Psoas muscle (tissue), 8 donors: ENCODE data around the gene WIPF2. TPM values are rescaled to one million over a fixed set of nuclear protein-coding genes. Genes with fewer than 3 reads are reported as not detected.
A peak's percentile ranks its signal among the peaks of the same experiment; 100 is the strongest.

Source experiments
- ATAC-seq, 4 donors: fragments of 200-7000 bp; cut with Tn5 transposase; one replicate each; pipeline ENCODE4 v1.9.1; 2020; ENCODE audit warnings: moderate library complexity in 3 of 4, mild to moderate bottlenecking in 2 of 4
- DNase-seq, 2 donors: peaks; one replicate each; pipeline ENCODE4 v3.0.0-alpha.2; 2020
- H3K27ac ChIP-seq: fragments of 200-600 bp; one replicate; pipeline ENCODE4 v1.8.0; 2022
- H3K27me3 ChIP-seq, 3 donors: fragments of 200-600 bp in 1 of 3; one replicate each; pipeline versions ENCODE4 v1.6.1 to v1.8.0; 2013 to 2022; ENCODE audit warnings: low read length in 2 of 3, mild to moderate bottlenecking in 2 of 3, moderate library complexity in 1 of 3; ENCODE audit not compliant: insufficient read depth in 3 of 3
- H3K36me3 ChIP-seq, 2 donors: fragments of 200-600 bp in 1 of 2; one replicate each; pipeline versions ENCODE4 v1.6.1 to v1.8.0; 2013 to 2022; ENCODE audit warnings: low read depth in 1 of 2, mild to moderate bottlenecking in 1 of 2, moderate library complexity in 1 of 2; ENCODE audit not compliant: insufficient read depth in 1 of 2
- H3K4me1 ChIP-seq: fragments of 200-600 bp; one replicate; pipeline ENCODE4 v1.8.0; 2022
- H3K4me3 ChIP-seq: fragments of 200-600 bp; one replicate; pipeline ENCODE4 v1.8.0; 2022; ENCODE audit warnings: mild to moderate bottlenecking
- H3K9me3 ChIP-seq: fragments of 200-600 bp; one replicate; pipeline ENCODE4 v1.8.0; 2022
- WGBS, 3 donors: extraction: QIAGEN DNeasy Blood & Tissue Kit; methylation state at CpG; one replicate each; pipeline versions ENCODE4 v1.1.6 to v1.1.7; 2013; 5-methylcytosine and 5-hydroxymethylcytosine counted together
- intact Hi-C, 2 donors: fragments of 100-400 bp; cut with DNase I; formaldehyde crosslinking; loops; one replicate each; pipeline versions ENCODE4 v1.11.0 to v1.14.2; 2022
- long read RNA-seq, 2 donors: library from polyadenylated mRNA; unstranded; transcript quantifications; one replicate each; pipeline ENCODE4 v2.0.0, GENCODE V29; 2021
- polyA plus RNA-seq, 3 donors: library from polyadenylated mRNA; stranded (reverse); fragments of 200-250 nt; gene quantifications; one replicate each; pipeline ENCODE4 v1.2.3, GENCODE V29; 2013
- total RNA-seq, 4 donors: library from RNA; stranded (reverse); fragmentation: NEBNext Ultra II Directional in 2 of 4; extraction: Animal tissue kit (Norgen Biotek cat#: 25700) in 2 of 4; gene quantifications; one replicate each; pipeline versions ENCODE4 v1.2.1 to v1.2.4, GENCODE V29; 2021 to 2023
- TF ChIP-seq, protein P1 (sequence below): fragments of 200-600 bp; IDR thresholded peaks from one replicate; pipeline ENCODE4 v1.8.0; 2022; ENCODE audit warnings: antibody characterized with exemption
- donor health status: healthy with polysubstance abuse.
- donor health status: DM: no; HTN: no; CAD: no; lungs with moderate emphysema.
- donor health status: Bipolar disorder and iron deficiency.
- donor health status: healthy.
- donor health status: DM: yes; HTN: yes; CAD: no.
- donor health status: DM: no; HTN: no; CAD: no.
- donor health status: DM: no; HTN: no; CAD: no.
- donor health status: DM: yes; HTN: yes; CAD: no.

WIPF2 gene
- 1 to 10 TPM; 6.8 to 9.6 (median 8.4) TPM for total RNA-seq
- 10 to 100 TPM in 1 of 3 donors, 1 to 10 TPM in 2; 4.0 to 10.5 (median 4.8) TPM for polyA plus RNA-seq
- long read RNA-seq, donor 1, full-length matches to known transcripts, result 4 of 5 reads
- long read RNA-seq, donor 1, partial matches to known transcripts, result 0 of 5 reads
- long read RNA-seq, donor 1, other reads (novel, unspliced or antisense), result 1 of 5 reads
- long read RNA-seq, donor 2, full-length matches to known transcripts, result 9 of 16 reads
- long read RNA-seq, donor 2, partial matches to known transcripts, result 6 of 16 reads
- long read RNA-seq, donor 2, other reads (novel, unspliced or antisense), result 1 of 16 reads

DNA sequence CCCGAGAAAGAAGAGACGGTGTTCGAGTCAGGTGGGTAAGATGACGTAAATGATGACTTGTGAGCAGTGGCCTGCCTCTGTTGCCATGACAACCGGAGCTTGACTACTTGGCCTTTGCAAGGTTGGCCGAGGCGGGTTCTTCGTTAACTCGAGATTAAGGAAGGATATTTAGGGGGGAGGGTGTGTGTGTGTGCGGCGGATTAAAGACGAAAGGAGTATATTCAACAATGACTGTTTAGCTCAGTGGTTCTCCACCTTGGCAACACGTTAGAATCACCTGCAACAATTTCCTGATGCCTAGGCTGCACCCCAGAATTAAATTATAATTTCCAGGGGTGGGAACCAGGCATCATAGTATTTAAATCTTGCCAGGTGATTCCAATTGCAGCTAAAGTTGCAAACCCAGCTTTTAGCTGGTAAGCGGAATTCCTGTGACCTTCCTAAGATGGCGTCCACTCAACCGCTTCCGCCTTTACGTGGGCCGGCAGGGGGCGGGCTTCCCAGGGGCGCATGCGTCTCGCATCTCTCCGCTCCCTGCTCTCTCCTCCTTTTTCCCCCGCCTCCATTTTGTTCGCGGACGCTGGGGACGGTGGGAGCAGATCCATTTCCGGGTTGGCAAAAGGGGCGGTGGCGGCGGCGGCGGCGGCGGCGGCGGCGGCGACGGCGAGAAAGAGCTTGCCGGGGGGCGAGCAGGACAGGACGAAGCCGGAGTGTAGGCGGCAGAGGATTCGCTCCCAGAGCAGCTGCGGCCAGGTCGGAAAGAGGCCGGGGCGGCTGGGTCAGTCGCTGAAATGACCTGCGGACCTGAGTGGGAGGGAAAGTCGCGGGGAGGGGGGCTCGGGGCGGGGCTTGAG lies at the start of gene WIPF2:
WIPF2 (plus strand) TSS at position 565 of the 854 bp plus-strand sequence. CDS start 37,156 bp downstream, outside the sequence.
- H3K27me3 ChIP-seq, result no peaks in the 10 kb centered on the region

DNA sequence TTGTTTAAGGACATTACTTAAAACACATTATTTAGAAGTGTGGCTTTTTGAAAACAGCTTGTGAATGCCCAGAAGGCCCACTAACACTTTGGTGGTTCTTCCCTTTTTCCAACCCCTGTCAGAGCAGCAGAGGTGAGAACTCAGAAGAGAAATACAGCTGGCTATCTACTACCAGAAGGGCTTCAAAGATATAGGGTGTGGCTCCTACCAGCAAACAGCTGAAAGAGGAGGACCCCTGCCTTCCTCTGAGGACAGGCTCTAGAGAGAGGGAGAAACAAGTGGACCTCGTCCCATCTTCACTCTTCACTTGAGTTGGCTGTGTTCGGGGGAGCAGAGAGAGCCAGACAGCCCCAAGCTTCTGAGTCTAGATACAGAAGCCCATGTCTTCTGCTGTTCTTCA lies 48.8 kb upstream of the WIPF2 start:
- H3K27me3 ChIP-seq, result no peaks in the 10 kb centered on the region
- 78 to 93% (median 91%) methylated on average over 2 of the region's 2 CpGs for WGBS, 3 donors

More for the DNA sequence above, at the start of gene WIPF2:
- H3K4me1 ChIP-seq, result peaks cover 6% of the 10 kb centered on the region
- intact Hi-C loops, result loop anchor here in 1 of 2 donors (5.0 kb wide), 1 partner anchor 68 kb away; the partner anchor contains the start of gene CDC6
- WGBS, 3 donors, result 1 to 3% (median 2%) methylated on average over 47 to 59 of the region's 59 CpGs
- peak; percentile 99 to 100 (median 100) for ATAC-seq
- no peaks in the 10 kb centered on the region for H3K36me3 ChIP-seq
- no peaks in the 10 kb centered on the region for H3K9me3 ChIP-seq
- TF ChIP-seq, protein P1, sequence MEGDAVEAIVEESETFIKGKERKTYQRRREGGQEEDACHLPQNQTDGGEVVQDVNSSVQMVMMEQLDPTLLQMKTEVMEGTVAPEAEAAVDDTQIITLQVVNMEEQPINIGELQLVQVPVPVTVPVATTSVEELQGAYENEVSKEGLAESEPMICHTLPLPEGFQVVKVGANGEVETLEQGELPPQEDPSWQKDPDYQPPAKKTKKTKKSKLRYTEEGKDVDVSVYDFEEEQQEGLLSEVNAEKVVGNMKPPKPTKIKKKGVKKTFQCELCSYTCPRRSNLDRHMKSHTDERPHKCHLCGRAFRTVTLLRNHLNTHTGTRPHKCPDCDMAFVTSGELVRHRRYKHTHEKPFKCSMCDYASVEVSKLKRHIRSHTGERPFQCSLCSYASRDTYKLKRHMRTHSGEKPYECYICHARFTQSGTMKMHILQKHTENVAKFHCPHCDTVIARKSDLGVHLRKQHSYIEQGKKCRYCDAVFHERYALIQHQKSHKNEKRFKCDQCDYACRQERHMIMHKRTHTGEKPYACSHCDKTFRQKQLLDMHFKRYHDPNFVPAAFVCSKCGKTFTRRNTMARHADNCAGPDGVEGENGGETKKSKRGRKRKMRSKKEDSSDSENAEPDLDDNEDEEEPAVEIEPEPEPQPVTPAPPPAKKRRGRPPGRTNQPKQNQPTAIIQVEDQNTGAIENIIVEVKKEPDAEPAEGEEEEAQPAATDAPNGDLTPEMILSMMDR, result peak; percentile 79
- DNase-seq, result peak; percentile 96 to 98
- peak within 1 kb of the TSS; percentile 90 for H3K27ac ChIP-seq
- peak within 1 kb of the TSS; percentile 80 for H3K4me3 ChIP-seq

DNA sequence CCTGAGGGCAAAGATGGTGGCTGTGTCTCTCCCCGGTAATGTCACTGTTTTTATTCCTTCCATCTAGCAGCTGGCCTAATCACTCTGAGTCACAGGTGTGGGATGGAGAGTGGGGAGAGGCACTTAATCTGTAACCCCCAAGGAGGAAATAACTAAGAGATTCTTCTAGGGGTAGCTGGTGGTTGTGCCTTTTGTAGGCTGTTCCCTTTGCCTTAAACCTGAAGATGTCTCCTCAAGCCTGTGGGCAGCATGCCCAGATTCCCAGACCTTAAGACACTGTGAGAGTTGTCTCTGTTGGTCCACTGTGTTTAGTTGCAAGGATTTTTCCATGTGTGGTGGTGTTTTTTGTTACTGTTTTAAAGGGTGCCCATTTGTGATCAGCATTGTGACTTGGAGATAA lies 47.4 kb upstream of the WIPF2 start:
- intact Hi-C loops, result no loop called here
- WGBS, 3 donors, result 55 to 65% (median 55%) methylated on average over 1 of the region's 1 CpG
- Histone ChIP-seq H3K36me3 (peaks cover 4 to 97% of the 10 kb centered on the region in 2 donors), H3K27ac (no peak overlapping the region), H3K4me1 (no peaks in the 10 kb centered on the region), H3K9me3 (no peaks in the 10 kb centered on the region), H3K4me3 (no peak overlapping the region), H3K27me3 (no peaks in the 10 kb centered on the region)
- TF ChIP-seq, protein P1, result no peak
- ATAC-seq, result no peak
- no peak for DNase-seq

More for the DNA sequence above, 48.8 kb upstream of the WIPF2 start:
- H3K36me3 ChIP-seq, result peaks cover 8 to 100% of the 10 kb centered on the region in 2 donors
- TF ChIP-seq, protein P1, result no peak
- intact Hi-C loops, result no loop called here
- H3K27ac ChIP-seq, result no peak overlapping the region
- no peak overlapping the region for H3K4me3 ChIP-seq
- H3K9me3 ChIP-seq, result no peaks in the 10 kb centered on the region
- DNase-seq (no peak), ATAC-seq (no peak)
- no peaks in the 10 kb centered on the region for H3K4me1 ChIP-seq

- TF ChIP-seq, protein P1, result no peak
- H3K36me3 ChIP-seq, result peaks cover 4 to 85% of the 10 kb centered on the region in 2 donors
- H3K9me3 ChIP-seq, result no peaks in the 10 kb centered on the region
- no peak overlapping the region for H3K4me3 ChIP-seq
- WGBS, 3 donors, result 72 to 80% (median 75%) methylated on average over 4 of the region's 4 CpGs
- H3K27me3 ChIP-seq, result no peaks in the 10 kb centered on the region
- H3K4me1 ChIP-seq, result no peaks in the 10 kb centered on the region
- H3K27ac ChIP-seq, result no peak overlapping the region
- DNase-seq (no peak), ATAC-seq (no peak)
- intact Hi-C loops, result no loop called here
Measured at GRCh38 chr17:40173091-40173777, 45.9 kb upstream of the WIPF2 start.
